GM19043 (cell line): ENCODE data around the gene ASB2.

ENCODE experiments used
- ATAC-seq: cut with Tn5 transposase; IDR thresholded peaks from one replicate; pipeline ENCODE4 v1.9.1; 2021; ENCODE audit warnings: low read depth; ENCODE audit not compliant: unreplicated experiment

Gene ASB2

DNA sequence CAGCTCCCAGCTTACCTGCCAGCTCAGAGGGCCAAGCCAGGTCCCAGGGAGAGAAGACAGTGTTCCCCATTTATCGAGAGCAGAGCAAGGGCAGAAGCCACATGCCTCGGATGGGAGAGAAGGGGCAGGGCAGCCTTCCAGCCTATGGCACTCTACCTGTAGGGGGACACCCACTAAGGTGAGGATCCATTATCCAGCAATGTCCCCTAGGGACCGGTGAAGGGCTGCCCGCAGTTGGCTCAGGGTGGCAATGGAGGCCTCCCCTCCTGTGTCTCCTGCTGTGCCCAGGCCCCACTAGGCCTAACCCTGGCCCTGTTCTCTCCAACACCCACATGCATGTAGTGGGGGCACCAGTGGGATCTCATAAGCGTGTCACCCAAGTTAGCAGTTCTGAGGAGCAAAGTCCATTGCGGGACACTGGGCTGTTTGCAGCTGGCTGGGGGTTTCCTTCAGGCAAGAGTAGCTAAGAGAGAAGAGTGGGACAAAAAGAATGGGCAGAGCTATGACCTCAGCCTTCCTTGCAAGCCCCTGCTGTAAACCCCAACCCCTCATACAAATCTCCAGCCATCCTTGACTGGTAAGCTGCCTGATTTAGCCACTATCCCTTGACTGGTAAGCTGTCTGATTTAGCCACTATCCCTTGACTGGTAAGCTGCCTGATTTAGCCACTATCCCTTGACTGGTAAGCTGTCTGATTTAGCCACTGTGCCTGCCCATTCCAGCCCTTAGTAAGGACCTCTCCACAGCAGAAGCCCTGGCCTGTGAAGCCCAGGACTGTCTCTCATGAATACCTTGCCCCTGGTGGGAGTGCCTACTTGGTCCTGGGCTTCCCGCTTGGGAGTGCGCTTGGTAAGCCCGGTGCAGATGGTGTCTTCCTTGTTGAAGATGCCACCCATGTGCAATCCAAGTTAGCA lies 5.2 kb upstream of the ASB2 start:
- ATAC-seq, result no peak

DNA sequence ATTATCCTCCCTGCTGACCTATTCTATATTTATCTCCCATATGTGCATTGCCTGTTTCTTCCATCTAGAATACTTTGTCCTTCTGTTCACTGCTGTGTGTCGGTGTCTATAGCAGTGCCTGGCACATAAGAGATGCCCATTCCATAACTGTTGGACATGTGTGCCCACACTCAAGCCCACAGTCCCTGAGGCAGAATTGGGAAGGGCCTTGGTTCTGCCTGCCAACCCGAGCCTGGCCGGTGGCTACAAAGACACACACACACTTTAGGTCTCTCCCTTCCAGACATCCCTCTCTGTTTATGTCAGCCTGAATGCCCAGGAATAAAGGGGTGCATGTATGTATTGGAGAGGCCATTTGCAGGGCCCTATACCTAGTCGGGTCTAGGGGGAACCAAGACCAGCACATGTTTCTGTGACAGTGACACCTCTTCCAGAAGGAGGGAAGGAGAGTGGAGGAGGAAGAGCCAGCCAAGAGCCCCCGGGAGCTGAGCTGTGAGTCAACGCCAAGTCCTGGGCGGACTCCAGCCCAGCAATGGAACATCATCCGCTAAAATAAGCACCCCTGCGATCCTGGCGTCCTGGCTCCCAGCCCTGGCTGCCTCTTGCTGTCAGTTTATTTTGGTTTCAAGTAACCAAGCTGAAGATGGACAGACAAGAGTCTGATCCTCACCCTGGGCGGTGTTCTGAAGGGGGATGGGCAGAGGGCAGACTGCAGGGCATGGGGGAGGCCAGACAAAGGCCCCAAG lies 4.3 kb upstream of the ASB2 start:
- ATAC-seq, result no peak

DNA sequence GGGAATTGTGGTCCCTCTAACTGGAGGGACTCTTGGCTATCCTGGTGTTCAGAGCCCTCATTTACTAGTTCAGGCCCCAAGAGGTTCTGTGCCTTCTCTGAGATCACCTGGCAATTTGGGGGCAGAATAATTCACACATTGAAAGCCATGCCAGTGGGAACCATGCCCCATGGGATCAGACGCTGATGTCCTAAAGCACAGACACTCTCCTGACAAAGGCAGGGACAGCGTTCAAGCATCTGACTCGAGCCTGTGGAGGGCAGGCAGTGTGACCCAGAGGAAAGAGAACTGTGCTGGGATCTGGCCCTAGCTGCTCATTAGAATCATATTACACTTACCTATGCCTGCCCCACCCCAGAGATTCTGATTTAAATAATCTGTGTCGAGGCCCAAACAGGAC lies 2.4 kb upstream of the ASB2 start:
- no peak for ATAC-seq

DNA sequence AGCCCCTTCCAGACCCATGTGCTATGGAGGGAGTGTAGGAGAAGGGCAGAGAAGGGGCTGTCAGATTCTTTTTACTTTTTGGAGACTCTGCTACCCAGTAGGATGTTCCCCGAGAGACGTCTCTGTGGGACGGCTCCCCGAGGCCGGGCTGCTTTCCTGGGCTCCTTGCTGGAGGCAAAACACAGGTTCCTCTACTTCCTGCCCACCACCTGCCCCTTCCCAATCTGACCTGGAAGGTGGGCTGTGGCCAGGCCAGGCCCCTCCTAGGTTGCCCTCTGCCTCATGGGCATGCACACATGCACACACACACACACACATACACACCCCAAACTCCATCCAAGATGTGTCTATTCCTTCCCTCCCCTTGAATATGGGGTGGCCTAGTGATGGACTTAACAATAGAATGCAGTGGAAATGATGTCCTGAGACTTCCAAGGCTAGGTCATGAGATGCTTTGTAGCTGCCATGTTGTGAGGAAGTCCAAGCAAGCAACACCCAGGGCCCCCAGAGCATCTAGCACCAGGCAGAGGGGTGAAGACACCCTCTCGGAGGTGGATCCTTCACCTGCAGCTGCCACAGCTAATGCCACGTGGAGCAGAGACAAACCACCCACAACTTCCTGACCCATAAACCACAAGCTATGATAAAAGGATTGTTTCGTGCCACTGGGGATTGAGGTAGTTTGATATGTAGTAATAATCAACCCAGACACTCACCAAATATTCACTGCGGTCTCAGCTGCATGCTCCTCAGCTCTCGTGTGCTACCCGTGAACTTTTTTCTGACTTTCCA lies 1.6 kb upstream of the ASB2 start:
- peak; percentile 49 for ATAC-seq

DNA sequence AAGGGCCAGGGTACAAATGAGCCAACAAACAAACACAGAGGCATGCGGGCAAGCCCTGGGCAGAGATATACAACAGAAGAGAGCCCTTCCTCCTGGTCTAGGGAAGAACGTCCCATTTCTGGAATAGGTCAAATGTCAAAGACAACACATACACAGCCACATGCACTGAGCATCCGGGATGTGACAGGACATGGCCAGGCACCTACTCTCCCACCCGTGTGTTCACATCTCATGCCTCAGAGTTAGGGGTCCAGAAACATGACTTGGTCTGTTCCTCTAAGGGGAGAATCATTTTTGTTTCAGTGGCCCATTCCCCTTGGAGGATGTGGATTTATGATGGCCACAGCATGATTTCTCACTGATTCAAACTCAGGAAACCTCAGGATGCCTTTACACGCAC lies 801 bp upstream of the ASB2 start:
- no peak for ATAC-seq

DNA sequence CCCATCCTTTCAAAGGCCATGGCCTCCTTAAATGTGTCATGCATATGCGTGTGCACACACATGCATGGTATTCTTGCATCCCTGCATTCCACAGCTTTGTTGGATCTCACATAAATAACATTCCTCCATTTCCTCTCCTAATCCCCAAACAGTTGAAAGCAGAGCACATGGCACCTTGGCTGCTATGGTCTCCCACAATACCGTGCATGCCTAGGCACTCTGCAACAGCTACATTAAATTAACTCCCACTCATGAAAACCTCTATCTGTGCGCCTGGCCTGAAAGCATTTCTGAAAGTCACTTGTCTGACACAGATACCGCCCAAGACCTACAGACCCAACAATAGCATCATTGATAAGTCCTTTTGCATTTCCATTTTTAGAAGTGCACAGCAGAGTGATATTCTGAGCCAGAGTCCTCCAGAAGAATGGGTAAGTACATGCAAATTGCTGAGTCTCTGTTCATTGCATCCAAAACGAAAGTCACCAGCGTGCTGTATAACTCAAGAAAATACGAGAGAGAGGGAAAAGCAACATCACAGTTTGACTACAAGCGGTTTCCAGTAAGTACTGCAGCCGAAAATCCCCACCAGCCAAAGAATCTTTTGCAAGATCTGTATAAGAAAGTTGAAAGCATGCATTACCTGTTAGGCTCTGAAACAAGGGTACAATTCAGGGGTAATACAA lies 436 bp downstream of the ASB2 start:
- peak; percentile 49 for ATAC-seq

DNA sequence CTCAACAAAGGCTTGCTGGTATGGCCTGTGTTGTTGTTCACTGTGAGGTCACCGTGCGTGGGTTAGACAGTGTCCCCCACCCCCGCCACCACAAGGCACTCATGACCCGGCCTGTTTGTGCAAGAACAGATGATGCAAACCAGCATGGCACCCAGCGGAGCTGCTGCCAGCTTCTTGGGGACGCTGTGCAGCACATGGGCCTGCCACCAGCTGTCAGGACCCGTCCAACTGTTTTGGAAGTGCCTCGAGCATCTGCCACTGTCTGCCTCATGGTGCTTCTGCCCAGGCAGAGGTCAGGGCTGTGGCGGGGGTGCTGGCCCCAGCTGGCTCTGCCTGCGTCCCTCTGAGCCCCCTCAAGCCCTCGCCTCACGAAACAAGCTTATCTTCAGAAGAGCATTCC lies 1.5 kb downstream of the ASB2 start:
- no peak for ATAC-seq

DNA sequence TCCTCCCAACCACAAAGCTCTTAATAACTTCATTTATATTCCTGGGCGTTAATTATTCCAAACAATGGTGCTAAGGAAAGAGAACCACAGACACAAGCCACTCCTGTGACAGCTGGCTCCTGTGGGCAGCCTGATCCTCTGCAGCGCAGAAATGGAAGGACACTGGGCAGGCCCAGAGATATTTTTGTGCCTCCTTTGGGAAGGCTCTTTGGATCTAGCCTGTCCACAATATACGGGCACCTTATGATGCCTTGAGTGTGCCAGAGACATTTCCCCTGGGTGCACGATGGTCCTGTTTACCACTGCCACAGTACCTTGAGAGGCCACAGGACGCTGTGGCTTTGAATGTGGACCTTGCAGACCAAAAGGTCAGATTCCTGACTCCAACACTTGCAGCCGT lies 2.1 kb downstream of the ASB2 start:
- no peak for ATAC-seq

DNA sequence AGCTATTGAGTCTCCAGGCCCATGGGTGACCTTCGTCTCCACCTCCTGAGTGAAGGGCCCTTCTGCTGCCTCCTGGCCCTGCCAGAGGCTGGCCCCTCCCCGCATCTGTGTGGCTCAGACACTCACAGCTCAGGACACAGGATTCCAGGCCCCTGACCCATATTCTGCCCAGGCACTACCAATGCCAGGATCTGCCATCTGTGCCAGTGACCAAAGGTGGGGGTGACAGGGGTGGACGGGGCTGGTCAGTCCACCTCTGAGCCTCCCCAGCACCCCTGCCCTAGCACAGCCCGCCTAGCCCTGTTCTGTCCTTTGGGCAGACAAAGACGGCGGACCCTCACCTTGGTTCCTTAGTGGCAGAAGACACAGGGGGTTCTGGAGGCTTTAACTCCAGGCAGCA lies 2.8 kb downstream of the ASB2 start:
- ATAC-seq, result no peak

DNA sequence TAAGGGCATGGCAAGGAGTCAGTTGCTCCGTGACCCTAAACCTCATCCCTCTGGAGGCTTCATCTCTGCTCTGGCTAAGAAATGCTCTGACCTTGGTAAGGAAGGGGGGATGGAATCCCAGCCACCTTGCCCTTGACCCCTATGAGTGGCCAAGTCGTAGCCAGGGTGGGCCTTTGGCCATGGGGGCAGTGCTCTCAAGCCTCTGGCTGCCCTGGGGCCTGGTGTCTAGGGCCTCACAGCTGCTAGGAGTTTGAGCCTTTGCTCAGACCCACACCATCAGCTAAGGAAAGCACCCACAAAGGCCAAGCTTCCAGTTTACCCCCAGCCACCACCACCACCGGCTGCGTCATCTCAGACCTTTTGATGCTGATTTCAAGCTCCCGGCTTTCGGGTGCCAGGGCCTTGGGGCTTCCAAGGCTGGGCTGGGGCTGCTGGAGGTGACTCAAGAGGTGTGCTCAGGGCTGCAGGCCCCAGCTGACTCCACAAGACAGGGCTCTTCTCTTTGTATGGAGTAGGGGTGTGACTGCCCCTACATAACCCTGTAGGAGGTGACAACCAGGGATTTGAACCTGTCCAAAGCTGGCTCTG lies 3.7 kb downstream of the ASB2 start:
- ATAC-seq, result no peak

DNA sequence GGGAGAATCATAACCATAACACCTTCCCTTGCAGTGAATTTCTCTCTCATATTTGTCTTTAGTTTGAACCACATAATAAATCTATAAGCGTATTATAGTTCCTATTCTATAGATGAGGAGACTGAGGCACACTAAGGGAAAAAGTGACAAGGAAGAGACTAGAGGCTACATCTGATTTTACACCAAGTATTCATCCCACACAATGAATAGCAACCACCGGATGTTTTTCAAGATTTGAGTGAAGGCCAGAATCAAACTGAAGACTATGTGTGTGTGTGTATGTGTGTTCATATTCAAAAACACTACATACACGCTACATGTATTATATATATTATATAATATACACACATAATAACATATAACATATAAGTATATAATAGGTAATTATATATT lies 4.7 kb downstream of the ASB2 start:
- ATAC-seq, result no peak

DNA sequence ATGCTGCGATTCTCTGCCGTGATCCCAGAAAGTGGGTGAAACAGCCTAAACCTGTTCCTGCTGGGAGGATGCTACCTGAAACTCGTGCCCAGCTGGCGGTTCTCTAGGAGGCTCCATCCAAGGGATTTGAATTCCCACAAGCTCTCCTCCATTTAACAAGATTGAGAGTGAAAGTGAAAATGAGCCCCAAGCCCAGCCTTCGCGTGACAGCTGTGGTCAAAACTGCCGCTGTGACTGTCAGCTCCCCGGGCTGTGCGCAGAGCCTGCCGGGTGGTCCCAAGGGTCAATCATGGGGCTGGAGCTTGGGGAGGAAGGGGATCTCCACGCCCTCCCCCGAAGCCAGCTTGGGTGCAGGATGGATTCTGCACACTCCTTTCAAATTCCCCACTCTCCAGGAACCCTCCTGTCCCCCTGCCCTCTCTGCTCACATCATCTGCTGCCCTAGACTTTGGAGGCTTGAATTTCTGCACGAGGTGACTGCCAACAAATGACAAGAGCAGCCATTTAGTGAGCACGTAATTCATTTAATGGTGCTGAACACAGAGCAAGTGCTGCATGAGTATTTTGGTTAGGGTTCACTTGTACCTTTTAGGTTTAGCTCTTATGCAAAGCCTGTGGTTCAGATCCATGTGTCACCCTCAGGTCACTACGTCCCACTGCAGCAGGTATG lies 5.3 kb downstream of the ASB2 start:
- peak; percentile 35 for ATAC-seq

DNA sequence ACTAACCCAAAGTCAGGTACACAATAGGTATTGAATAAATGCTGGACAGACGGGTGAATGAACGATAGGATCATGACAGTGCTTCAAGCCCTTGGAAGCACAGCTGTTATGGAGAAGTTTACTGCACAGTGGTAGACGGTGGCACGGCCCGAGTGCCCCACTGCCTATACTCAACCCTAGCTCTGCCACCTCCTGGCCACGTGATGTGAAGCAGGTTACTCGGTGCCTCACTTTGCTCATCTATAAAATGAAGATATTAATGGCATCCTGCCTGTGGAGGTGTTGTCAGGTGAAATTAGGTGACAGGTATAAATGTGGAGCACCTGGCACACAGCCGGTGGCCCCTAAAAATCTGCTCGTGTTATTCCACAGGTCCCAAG lies 5.8 kb downstream of the ASB2 start:
- ATAC-seq, result no peak

DNA sequence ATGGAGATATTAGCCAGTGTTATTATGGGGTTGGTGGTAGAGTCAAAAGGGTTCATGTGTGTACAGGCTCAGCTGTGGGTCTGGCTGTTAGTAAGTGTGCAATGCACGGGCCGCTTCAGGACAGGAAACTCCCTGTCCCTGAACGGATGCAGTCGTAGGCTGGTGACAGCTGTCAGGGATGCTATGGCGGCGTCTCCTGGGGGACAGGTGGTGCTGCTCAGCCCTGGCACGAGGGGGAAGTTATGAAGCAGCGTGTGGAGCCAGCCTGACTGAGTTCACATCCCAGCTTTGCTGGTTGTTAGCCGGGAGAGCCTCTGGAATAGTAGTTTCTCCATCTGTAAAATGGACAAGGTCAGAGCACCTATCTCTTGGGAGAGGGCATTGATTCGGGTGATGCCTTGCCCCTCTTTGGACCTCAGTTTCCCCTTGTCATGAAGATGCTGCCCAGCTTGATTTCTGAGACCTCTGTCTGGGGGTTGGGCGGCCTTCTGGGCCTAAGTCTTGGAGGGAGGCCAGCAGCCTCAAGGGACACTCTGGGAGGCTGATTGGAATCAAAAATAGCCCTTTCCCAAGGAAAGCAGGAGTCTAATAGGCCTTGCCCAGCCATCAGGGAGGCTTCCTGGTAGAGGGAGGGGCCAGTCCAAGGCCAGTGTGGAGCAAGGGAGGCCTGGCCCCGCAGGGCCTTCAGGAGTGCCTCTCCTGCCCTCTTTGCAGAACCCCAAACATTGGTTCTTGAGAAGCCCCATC lies 7.1 kb downstream of the ASB2 start:
- ATAC-seq, result no peak

DNA sequence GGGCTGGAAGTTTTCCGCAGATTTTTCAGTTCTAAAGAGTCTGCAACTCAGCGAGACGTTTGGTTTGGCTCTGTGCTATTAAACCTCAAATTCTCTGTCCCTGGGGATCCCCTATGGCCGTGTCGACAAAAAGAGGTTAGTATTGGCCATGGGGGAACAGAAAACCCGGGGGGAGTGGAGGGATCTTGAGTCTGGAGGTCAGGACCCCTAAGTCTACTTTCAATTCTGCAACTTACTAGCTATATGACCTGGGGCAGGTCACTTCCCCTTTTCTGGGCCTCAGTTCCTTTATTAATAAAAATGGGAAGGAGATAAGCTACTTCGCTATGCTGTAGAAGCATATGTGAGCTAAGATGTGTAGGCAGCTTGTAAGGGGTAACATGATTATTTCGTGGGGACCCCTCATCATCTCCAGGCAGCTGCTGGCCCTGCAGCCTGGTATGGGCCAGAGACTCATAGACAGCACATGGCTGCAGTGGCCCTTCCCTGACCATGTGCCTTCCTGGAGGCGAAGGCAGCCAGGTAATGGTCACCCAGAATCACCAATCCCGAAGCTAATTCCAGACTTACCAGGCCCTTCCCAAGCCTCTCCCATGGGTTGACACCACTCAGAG lies 8.6 kb downstream of the ASB2 start:
- peak; percentile 37 for ATAC-seq

DNA sequence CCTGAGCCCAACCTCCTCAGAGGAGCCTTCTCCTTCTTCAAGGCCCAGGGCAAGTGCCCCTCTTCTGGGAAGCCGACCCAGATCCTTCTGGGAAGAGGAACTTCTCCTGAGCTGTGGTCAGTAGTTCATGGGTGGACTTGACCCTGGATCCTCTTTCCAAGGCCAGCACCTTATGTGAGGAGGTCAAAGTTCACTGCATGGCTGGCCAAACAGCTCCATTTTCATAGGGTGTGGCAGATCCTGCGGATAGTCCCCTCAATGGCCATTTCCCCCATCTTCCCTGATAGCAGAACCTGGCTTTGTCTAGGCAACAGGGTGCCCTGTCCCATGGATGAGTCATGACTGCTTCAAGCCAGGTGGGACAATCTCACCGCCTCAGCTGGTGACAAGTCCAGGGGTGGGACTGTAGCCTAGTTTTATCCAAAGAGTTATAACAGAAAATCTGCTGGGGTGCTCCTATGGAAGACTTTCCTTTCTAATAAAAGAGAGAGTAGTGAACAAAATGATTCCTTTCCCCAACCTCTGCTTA lies 10.4 kb downstream of the ASB2 start:
- no peak for ATAC-seq

DNA sequence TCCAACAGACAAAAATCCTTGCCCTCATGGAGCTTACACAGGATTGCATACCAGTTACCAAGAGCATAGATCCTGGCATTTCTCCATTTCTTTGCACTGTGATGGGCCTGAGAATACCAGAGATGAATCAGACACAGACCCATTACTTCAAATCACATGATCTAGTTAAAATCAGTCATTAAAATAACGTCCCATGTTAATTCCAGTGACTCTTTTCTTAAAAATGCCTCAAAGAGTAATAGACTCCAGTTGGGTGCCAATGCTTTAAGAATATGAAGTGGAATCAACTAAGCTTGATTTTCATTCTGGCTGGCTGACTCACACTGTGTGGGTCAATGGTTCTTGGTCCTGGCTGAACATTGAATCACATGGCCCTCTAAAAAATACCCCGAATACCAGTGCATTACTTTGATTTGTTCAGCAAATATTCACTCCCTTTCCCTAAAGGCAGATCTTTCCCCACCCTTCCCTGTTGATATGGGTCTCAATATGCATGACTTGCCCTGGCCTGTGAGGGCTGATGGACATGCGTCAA lies 11.0 kb downstream of the ASB2 start:
- ATAC-seq, result no peak

DNA sequence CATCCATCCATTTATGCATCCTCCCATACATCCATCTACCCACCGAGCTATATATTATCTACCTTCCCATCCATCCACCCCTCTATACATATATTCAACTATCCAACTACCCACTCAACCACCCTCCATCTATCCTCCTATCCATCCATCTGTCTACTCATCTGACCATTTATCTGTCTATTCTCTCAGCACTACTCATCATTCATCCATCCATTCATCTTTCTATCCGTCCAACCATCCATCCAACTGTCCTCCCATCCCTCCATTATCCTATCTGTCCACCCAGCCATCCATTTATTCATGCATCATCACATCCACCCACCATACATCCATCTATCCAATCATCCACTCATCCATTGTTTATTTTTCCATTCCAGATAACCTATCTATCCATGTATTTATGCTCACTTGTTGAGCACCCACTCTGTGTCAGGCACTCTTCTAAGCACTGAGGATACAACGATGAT lies 11.5 kb downstream of the ASB2 start:
- ATAC-seq, result no peak
